Left colon (tissue), 2 donors: Measurements from ENCODE around the gene TAS2R16. TPM values are rescaled to one million over a fixed set of nuclear protein-coding genes. Genes with fewer than 3 reads are reported as not detected.
"Not testable (repeated sequence)": the region's sequence is repeated elsewhere in the genome, so short reads cannot be mapped to it uniquely, and the experiment has no call there.

ENCODE experiments used
- ATAC-seq: fragments of 200-7000 bp; cut with Tn5 transposase; one replicate; pipeline ENCODE4 v1.9.1; 2020; ENCODE audit warnings: mild to moderate bottlenecking, moderate library complexity
- DNase-seq, 2 donors: peaks; one replicate each; pipeline ENCODE4 v3.0.0-alpha.2; 2020
- intact Hi-C, 2 donors: fragments of 100-400 bp; cut with DNase I in 1 of 2; cut with micrococcal nuclease in 1 of 2; formaldehyde crosslinking; loops; one replicate each; pipeline versions ENCODE4 v1.11.2 to v1.14.0; 2022; cut with DNase I, micrococcal nuclease
- total RNA-seq, 2 donors: library from RNA; stranded (reverse); fragmentation: NEBNext Ultra II Directional; extraction: Animal tissue kit (Norgen Biotek cat#: 25700); gene quantifications; one replicate each; pipeline ENCODE4 v1.2.1, GENCODE V29; 2021
- donor health status: DM: no; HTN: no; CAD: no.
- donor health status: DM: yes; HTN: yes; CAD: no.

Gene TAS2R16
- total RNA-seq, 2 donors from 2014 or later, result not detected

- DNase-seq, result no peak
- ATAC-seq, result no peak
- intact Hi-C loops, result no loop called here
Observed at GRCh38 chr7:122983261-122983660, 12.2 kb downstream of the TAS2R16 start.

- DNase-seq (no peak), ATAC-seq (no peak)
- intact Hi-C loops, result no loop called here
Observed at GRCh38 chr7:122975341-122975740, 20.2 kb downstream of the TAS2R16 start.

- intact Hi-C loops, result no loop called here
- no peak for DNase-seq
- ATAC-seq, result no peak
Observed at GRCh38 chr7:122974229-122974628, 21.3 kb downstream of the TAS2R16 start.

- DNase-seq, result no peak
- no peak for ATAC-seq
- intact Hi-C loops, result no loop called here
Observed at GRCh38 chr7:122972056-122972455, 23.4 kb downstream of the TAS2R16 start.

GRCh38 chr7:122970740-122971725, 24.5 kb downstream of the TAS2R16 start:
- DNase-seq, result no peak
- intact Hi-C loops, result no loop called here

GRCh38 chr7:122968389-122968788, 27.1 kb downstream of the TAS2R16 start:
- ATAC-seq (no peak), DNase-seq (no peak)
- intact Hi-C loops, result no loop called here

More at GRCh38 chr7:122970740-122971725, 24.5 kb downstream of the TAS2R16 start:
- ATAC-seq, result peak; percentile 67

GRCh38 chr7:122965306-122965705, 30.2 kb downstream of the TAS2R16 start:
- no peak for ATAC-seq
- DNase-seq, result no peak
- intact Hi-C loops, result no loop called here

- intact Hi-C loops, ATAC-seq, DNase-seq: not testable (repeated sequence)
Observed at GRCh38 chr7:122953678-122954077, 41.8 kb downstream of the TAS2R16 start.

GRCh38 chr7:122951006-122951405, 44.5 kb downstream of the TAS2R16 start:
- intact Hi-C loops, result no loop called here
- DNase-seq (no peak), ATAC-seq (no peak)

GRCh38 chr7:122949186-122949585, 46.3 kb downstream of the TAS2R16 start:
- no peak for DNase-seq
- intact Hi-C loops, result no loop called here
- ATAC-seq, result no peak

Other genes starting within 250 kb of the TAS2R16 start
- 10 to 100 TPM; 12.1 to 13.0 TPM for gene CADPS2, start 109.2 kb downstream of the TAS2R16 start, total RNA-seq
- gene SLC13A1, start 204.3 kb upstream of the TAS2R16 start, total RNA-seq, result 1 to 10 TPM in 1 of 2 donors, not detected in 1; 2.6 TPM